Thyroid gland (tissue), 4 donors: ENCODE data around the gene PSMD6. TPM values are rescaled to one million over a fixed set of nuclear protein-coding genes. Genes with fewer than 3 reads are reported as not detected.

ENCODE experiments used
- DNase-seq, 2 donors: peaks; one replicate each; pipeline ENCODE4 v3.0.0-alpha.2; 2019
- H3K27ac ChIP-seq, 3 donors: fragments of 200-600 bp; sonication (generic); 1 replicate in 2 of 3; 2 replicates in 1 of 3; pipeline ENCODE4 v1.5.1; 2016 to 2019; ENCODE audit warnings: mild to moderate bottlenecking in 1 of 3, moderate library complexity in 1 of 3
- H3K27me3 ChIP-seq: fragments of 200-600 bp; sonication (generic); one replicate; pipeline ENCODE4 v1.5.1; 2019
- H3K36me3 ChIP-seq, 2 donors: fragments of 200-600 bp; sonication (generic); one replicate each; pipeline ENCODE4 v1.5.1; 2016 to 2019
- H3K4me1 ChIP-seq, 2 donors: fragments of 200-600 bp; sonication (generic); one replicate each; pipeline ENCODE4 v1.5.1; 2017 to 2019
- H3K4me3 ChIP-seq, 3 donors: fragments of 200-600 bp; sonication (generic); replicated peaks in 1 of 3; 1 replicate in 2 of 3; 2 replicates in 1 of 3; pipeline ENCODE4 v1.5.1; 2016; ENCODE audit warnings: mild to moderate bottlenecking in 1 of 3
- H3K9me3 ChIP-seq: fragments of 200-600 bp; sonication (generic); one replicate; pipeline ENCODE4 v1.5.1; 2017
- POLR2A ChIP-seq, 2 donors: fragments of 450-650 bp; IDR thresholded peaks; one replicate each; pipeline ENCODE4 v1.6.1; 2017; ENCODE audit warnings: antibody characterized with exemption in 2 of 2, mild to moderate bottlenecking in 2 of 2, moderate library complexity in 1 of 2
- WGBS, 2 donors: methylation state at CpG; one replicate each; pipeline ENCODE4 v1.1.5; 2017; 5-methylcytosine and 5-hydroxymethylcytosine counted together
- intact Hi-C: fragments of 100-400 bp; cut with DNase I; formaldehyde crosslinking; loops from one replicate; pipeline ENCODE4 v1.15.1; 2023
- small RNA-seq: library from RNA; depleted of rRNA; stranded (forward); fragments of <200 nt; gene quantifications from one replicate; pipeline ENCODE3, GENCODE V24; 2016
- total RNA-seq, 4 donors: library from RNA; depleted of rRNA; stranded (reverse); fragments of >200 nt; gene quantifications; one replicate each; pipeline ENCODE4 v1.2.3, GENCODE V29; 2016
- TF ChIP-seq, protein P1 (sequence below), 6 experiments: fragments of 200-600 bp in 3 of 6; fragments of 450-650 bp in 3 of 6; sonication (generic) in 3 of 6; IDR thresholded peaks; one replicate each; pipeline ENCODE4 v1.5.1; 2016 to 2019; ENCODE audit warnings: antibody characterized with exemption in 6 of 6, mild to moderate bottlenecking in 2 of 6, inconsistent platforms in 1 of 6, moderate library complexity in 1 of 6

Gene PSMD6
- total RNA-seq, 4 donors from 2014 or later, result 64.1 to 116 (median 75.3) TPM

DNA sequence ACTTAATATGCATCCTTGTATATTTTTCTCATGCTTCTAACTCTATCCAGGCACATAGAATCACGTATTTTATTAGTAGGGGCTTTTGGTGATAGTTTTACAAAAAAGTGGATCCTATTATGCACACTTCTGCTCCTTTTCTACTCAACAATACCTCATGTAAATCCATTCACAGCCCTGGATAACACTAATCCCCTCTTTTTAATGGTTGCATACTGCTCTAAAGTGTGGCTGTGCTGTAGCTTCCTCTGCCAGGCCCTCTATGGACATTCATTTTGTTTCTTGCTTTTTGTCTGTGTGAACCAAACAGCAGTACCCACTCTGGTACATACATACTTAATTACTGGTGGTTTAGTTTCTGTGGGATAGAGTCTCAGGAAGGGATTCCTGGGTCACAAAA lies 59.8 kb downstream of the PSMD6 start:
- peaks cover 26 to 31% of the 10 kb centered on the region in 2 donors for H3K4me1 ChIP-seq
- no peak for DNase-seq
- WGBS, 2 donors, result 95 to 98% methylated on average over 1 of the region's 1 CpG
- H3K27me3 ChIP-seq, result no peaks in the 10 kb centered on the region
- no peaks in the 10 kb centered on the region for H3K36me3 ChIP-seq
- no peak overlapping the region for H3K27ac ChIP-seq
- no peak overlapping the region for H3K4me3 ChIP-seq
- intact Hi-C loops, result no loop called here
- no peak for TF ChIP-seq POLR2A (IDR thresholded peaks at IDR 0.05)
- TF ChIP-seq, protein P1, sequence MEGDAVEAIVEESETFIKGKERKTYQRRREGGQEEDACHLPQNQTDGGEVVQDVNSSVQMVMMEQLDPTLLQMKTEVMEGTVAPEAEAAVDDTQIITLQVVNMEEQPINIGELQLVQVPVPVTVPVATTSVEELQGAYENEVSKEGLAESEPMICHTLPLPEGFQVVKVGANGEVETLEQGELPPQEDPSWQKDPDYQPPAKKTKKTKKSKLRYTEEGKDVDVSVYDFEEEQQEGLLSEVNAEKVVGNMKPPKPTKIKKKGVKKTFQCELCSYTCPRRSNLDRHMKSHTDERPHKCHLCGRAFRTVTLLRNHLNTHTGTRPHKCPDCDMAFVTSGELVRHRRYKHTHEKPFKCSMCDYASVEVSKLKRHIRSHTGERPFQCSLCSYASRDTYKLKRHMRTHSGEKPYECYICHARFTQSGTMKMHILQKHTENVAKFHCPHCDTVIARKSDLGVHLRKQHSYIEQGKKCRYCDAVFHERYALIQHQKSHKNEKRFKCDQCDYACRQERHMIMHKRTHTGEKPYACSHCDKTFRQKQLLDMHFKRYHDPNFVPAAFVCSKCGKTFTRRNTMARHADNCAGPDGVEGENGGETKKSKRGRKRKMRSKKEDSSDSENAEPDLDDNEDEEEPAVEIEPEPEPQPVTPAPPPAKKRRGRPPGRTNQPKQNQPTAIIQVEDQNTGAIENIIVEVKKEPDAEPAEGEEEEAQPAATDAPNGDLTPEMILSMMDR (IDR thresholded peaks at IDR 0.05), result no peak
- H3K9me3 ChIP-seq, result no peaks in the 10 kb centered on the region

DNA sequence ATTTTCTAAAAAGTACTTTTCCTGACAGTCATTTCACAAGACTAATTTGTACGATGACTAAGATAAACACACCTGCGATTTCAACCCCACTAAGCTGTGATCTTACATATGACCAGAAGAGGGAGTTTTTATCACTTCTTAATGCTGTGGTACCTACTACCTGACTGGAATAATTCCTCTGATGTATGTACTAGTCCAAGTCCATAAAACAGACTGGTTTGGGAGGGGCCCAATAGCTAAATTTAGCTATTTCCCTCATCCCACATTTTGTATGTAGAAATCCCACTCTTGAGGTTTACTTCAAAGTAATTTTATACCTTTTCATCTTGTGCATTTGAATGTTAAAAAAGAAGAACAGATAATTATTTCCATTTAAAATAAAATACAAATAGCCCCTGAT lies 61.4 kb downstream of the PSMD6 start:
- DNase-seq, result no peak
- Histone ChIP-seq H3K4me1 (peaks cover 11 to 19% of the 10 kb centered on the region in 2 donors), H3K27me3 (no peaks in the 10 kb centered on the region), H3K36me3 (no peaks in the 10 kb centered on the region), H3K4me3 (no peak overlapping the region), H3K9me3 (no peaks in the 10 kb centered on the region), H3K27ac (no peak overlapping the region)
- intact Hi-C loops, result no loop called here
- 20 to 28% methylated on average over 2 of the region's 2 CpGs for WGBS, 2 donors
- no peak for TF ChIP-seq POLR2A (IDR thresholded peaks at IDR 0.05)
- TF ChIP-seq, protein P1 (IDR thresholded peaks at IDR 0.05), result peak in 5 of 6 experiments; percentile 18 to 65 (median 61)

Small RNA genes within 50 kb of the gene (small RNA-seq; reads per million reads assigned to genes)
- not detected for gene RF00012

Other genes starting within 250 kb of the PSMD6 start
- not detected for gene C3orf49, start 204.2 kb downstream of the PSMD6 start, total RNA-seq
- 10 to 100 TPM; 39.7 to 80.9 (median 43.1) TPM for gene THOC7, start 159.7 kb downstream of the PSMD6 start, total RNA-seq
- gene ATXN7, start 159.6 kb downstream of the PSMD6 start, total RNA-seq, result 10 to 100 TPM; 23.2 to 51.8 (median 33.8) TPM
- gene SCAANT1, start 111.1 kb downstream of the PSMD6 start, total RNA-seq, result not detected
- gene PRICKLE2, start 202.0 kb upstream of the PSMD6 start, total RNA-seq, result 10 to 100 TPM; 28.8 to 48.1 (median 38.5) TPM